RWPE1 (cell line): ENCODE measurements around the gene EXOSC10.

Experiments used
- CTCF ChIA-PET: fragments of 350-600 bp; sonication (Branson Sonifier 250); formaldehyde crosslinking; extraction: SDS; loops from one replicate; lab custom pipeline; 2021; lab: Yijun Ruan, JAX
- POLR2A ChIA-PET: fragments of 400-600 bp; formaldehyde crosslinking; extraction: SDS; loops from one replicate; lab custom pipeline; 2020; ENCODE audit warnings: antibody characterized with exemption; ENCODE audit not compliant: low non-redundant PET; lab: Yijun Ruan, JAX
- DNase-seq: peaks from one replicate; pipeline ENCODE4 v3.0.0; 2012; ENCODE audit warnings: low spot score
- H3K27ac ChIP-seq: fragments of 450-650 bp; 2 replicates; pipeline ENCODE4 v1.5.1; 2017
- CTCF ChIP-seq: fragments of 450-650 bp; conservative IDR thresholded peaks from 2 replicates; pipeline ENCODE4 v1.5.1; 2017; ENCODE audit warnings: low read depth, mild to moderate bottlenecking

The EXOSC10 gene

GRCh38 chr1:11046625-11047365, 52.9 kb downstream of the EXOSC10 start, which contains the start of gene MASP2:
TSS of gene MASP2 (minus strand) at chr1:11047239. CDS start at chr1:11047207, 32 bp downstream.
- H3K27ac ChIP-seq = no peak within 1 kb of the TSS
- CTCF ChIA-PET = interaction anchor here (0.7 kb wide), 1 partner anchor 9 kb away, joined by 5 read pairs; no protein-coding TSS in a partner anchor
- POLR2A ChIA-PET = no interaction called here
- no peak for TF ChIP-seq CTCF
- no peak for DNase-seq

DNA sequence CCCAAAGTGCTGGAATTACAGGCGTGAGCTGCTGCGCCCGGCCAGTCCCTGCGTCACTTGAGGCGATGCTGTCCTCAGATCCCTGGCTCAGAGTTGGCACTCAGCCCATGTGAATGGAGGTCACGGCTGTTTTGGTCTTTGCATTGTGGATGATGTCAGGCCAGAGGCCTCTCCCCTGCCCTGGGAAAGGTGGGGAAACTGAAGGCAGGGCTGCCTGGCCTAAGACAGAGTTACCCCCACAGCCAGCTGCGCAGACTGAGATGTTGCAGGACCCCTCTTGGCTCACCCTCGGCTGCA, 53.5 kb downstream of the EXOSC10 start:
- POLR2A ChIA-PET = interaction anchor here (0.6 kb wide), 1 partner anchor 558 kb away, joined by 3 read pairs; no protein-coding TSS in a partner anchor
- CTCF ChIA-PET = interaction anchor here (1.7 kb wide), 1 partner anchor 14 kb away, joined by 3 read pairs; the partner anchor contains the start of gene SRM
- TF ChIP-seq CTCF = no peak
- DNase-seq = no peak
- no peak overlapping the region for H3K27ac ChIP-seq

- TF ChIP-seq CTCF = no peak
- no peak for DNase-seq
- POLR2A ChIA-PET = interaction anchor here (0.6 kb wide), 1 partner anchor 558 kb away, joined by 3 read pairs; no protein-coding TSS in a partner anchor
- H3K27ac ChIP-seq = no peak overlapping the region
- CTCF ChIA-PET = interaction anchor here (1.7 kb wide), 1 partner anchor 14 kb away, joined by 3 read pairs; the partner anchor contains the start of gene SRM
Observed at GRCh38 chr1:11045428-11046269, 54.0 kb downstream of the EXOSC10 start.

DNA sequence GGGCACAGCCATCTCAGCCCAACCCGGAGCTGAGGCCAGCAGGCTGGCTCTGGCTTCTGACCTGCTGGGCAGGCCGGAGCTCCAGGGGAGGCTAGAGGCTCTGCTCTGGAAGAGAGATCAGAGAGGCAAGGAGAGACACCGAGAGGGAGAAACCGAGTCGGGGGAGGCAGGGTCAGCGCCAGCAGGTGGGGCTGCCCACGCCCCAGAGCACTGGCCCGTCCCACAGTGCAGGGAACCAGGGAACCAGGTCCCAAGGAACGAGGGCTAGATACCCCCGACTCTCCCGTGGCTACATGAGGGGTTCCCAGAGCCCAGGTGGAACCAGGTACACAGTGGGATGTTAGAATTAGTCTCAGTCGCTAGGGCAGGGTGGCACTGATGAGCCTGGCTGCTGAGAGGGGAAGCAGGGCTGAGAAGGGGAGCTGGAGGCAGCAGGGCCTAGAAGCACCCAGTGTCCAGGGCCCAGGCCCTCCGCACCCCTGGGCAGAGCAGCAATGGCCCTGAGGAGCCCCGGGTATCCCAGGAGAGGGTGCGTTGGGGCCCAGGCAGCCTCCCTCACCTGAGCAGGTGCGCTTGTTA, 54.7 kb downstream of the EXOSC10 start:
- ChIA-PET POLR2A (no interaction called here), CTCF (interaction anchor here (1.7 kb wide), 1 partner anchor 15 kb away, joined by 3 read pairs; the partner anchor contains the start of gene SRM)
- no peak overlapping the region for H3K27ac ChIP-seq
- no peak for DNase-seq
- no peak for TF ChIP-seq CTCF

GRCh38 chr1:11044086-11044848, 55.4 kb downstream of the EXOSC10 start:
- no peak for TF ChIP-seq CTCF
- POLR2A ChIA-PET = no interaction called here
- CTCF ChIA-PET = interaction anchor here (0.6 to 1.7 kb wide), 5 partner anchors 16 to 1117 kb away, joined by 3 to 5 read pairs (median 3); partner anchors contain the start of gene SRM
- no peak overlapping the region for H3K27ac ChIP-seq
- DNase-seq = no peak
